COR-L47 (cell line): ENCODE data around the gene WDR82.

Experiments
- DNase-seq: peaks from one replicate; lab custom pipeline; 2025; lab: John Stamatoyannopoulos, UW

Gene WDR82

DNA sequence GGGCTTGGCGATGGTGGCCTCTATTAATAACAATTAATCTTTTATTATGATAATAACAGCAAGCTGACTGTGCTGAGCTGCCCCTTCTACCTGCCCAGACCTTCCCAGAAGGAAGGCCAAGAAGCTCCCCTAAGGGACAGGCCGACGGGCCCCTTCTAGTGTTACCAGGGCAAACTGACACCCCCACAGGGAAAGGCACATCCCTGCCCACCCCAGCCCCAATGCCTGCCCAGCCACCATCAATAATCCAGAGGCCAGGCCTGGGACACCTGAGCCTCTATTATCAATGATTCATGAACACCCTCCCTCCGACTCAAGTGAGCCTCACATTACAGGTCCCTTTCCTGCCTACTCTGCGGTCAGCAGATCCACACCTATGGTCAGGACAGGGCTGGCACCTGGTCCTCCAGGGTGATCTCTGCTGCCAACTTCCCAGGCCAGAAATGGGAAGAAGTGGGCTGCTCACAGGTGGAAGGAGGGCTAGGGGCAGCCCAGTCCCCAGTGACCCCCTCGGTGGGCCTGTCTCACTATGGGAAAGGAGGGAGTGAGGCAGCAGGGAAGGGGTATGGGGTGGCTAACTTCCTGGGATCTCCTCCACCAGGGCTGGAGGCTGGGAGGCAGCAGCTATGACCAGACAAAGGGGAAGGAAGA lies 41.3 kb downstream of the WDR82 start:
- no peak for DNase-seq

DNA sequence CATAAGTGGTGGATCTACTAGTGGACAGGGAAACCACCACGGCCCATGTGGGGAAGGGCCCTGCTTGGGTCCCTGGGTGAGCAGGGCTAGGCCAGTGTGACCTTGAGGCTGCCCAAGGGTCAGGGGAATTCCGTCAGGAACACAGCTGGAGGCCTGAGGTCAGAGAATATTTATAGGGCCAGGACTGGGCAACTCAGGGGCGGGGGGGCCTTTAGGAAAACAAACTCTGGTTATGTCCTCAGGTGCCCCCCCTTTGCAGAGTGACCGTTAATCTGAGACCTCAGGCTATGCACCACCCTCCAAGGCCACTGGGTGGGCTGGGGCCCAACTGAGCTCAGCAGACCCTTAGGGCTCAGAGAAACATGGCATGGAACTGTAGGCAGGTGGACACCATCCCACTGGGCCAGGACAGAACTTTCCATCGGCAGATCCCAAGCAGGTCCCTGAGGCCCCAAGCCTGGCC lies 42.0 kb downstream of the WDR82 start:
- no peak for DNase-seq

GRCh38 chr3:52234516-52235447 lies 43.7 kb downstream of the WDR82 start:
- DNase-seq, result no peak

DNA sequence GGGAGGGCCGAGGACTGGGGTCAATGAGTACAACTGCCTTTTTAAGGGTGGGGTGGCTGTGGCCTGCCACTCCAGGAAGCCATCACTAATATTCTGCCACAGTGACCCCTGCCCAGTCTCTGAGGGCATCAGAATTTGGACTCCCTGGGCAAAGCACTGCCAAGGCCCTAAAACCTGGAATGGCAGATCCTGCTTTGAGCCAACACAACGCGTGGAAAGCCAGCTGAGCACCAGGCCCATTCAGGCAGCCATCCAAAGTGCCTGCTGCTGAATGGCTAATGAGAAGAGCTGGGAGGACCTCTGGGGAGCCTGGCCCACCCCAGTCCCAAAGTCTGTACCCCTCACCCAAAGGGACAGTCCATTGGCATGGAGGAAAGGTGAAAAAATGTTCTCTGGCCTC lies 44.5 kb downstream of the WDR82 start:
- DNase-seq, result no peak

DNA sequence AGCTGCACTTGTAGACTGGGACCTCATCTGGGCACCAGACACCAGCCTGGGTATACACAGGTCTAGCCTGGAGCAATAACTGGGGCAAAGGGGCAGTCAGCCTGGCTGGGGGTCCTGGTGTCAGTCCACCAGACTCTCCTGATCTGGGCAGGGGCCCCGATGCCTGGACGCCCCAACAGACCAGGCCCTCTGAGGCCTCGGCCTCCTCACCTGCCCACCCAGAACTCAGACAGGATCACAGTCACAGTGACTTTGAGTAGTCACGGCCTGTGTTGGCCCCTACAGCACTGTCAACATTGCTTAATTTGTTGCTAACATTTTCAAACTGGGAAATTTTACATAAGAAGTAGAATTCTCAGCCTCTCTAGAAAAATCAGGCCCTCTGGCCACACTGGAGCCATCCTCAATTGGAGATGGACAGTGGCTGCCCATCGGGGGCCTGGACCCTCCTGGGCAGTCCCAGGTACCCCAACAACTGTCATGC lies 45.3 kb downstream of the WDR82 start:
- no peak for DNase-seq

GRCh38 chr3:52232279-52233107 lies 46.0 kb downstream of the WDR82 start:
- DNase-seq, result no peak

GRCh38 chr3:52231502-52232278 lies 46.8 kb downstream of the WDR82 start:
- no peak for DNase-seq

DNA sequence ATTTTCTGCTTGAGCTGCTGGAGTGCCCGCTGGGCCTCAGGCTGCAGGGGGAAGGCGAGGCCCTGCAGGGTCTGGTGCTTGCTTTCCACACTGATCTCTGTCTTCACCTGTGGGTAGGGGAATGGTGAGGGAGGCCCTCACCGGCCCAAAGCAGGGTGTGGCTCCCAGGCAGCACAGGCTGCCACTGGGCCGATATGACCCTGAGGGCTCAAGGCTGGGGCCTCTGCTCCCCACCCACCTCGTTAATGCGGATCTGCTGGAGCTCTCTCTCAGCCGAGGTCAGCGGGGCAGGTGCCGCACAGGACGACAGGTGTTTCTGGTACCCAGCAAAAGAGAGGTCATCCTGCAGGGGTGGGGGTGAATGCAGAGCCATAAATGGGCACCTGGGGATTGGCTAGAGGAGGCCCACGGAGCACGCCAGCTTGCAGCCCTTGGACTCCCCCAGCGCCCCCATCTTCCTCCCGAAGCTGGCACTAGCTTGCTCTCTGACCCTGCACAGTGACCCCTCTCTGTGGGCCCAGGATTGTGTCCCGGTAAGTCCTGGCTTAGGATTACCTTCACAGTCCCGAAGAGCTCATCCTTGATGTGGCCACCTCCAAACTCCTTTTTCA lies 47.5 kb downstream of the WDR82 start:
- DNase-seq, result no peak

DNA sequence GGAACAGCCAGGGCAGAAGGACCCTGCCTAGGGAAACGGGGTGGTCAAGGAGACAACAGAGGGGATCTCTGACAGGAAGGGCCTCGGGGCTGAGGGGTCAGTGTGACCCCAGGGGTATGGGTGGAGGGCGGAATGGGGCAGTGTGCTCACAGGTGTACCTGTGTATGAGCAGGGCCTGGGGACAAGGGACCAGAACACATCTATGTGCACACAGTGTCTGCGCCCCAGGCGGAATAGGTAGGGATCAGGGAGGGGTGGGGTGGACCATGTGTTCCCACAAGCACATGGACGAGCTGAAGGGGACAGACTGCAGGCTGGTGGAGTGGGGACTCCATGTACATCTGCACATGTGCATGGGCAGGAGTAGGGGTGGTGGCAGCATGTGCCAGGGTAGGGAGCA lies 48.0 kb downstream of the WDR82 start:
- no peak for DNase-seq

DNA sequence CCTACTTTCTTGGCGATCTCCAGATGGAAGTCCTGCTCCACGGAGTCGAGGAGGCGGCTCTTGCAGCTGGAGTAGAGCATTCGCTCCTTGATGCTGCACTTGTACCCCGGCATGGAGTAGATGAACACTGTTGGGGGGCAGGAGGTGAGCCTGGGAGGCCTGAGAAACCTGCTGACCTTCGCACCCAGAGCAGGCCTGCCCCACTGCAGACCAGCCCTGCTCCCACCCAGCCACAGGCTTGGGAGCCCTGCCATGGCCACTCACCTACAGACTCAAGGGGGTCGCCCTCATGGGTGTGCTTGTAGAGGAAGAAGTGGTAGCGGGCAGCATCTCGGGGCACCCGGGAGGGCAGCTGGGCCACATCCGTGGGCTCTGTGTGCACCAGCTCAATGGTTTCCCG lies 48.8 kb downstream of the WDR82 start:
- no peak for DNase-seq

- DNase-seq, result no peak
Observed at GRCh38 chr3:52228751-52229291, 49.6 kb downstream of the WDR82 start.

- DNase-seq, result no peak
Observed at GRCh38 chr3:52228266-52228665, 50.2 kb downstream of the WDR82 start.

DNA sequence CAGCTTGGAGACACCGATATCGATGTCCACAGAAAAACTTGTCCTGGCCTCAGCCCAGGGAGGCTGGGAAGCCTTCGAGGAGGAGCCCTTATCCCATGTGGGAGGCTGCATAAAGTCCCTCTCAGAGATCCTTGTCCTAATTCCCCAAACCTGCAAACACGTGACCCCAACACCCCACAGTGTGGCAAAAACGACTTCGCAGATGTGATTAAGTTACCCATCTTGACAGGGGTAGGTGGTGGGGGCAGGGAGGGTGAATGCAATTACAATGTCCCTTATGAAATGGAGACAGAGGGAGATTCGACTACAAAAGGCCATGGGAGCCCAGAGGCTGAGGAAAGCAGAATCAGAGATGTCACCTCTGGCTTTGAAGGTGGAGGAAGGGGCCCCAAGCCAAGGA lies 50.7 kb downstream of the WDR82 start:
- DNase-seq, result no peak

GRCh38 chr3:52227117-52227516 lies 51.3 kb downstream of the WDR82 start:
- no peak for DNase-seq

DNA sequence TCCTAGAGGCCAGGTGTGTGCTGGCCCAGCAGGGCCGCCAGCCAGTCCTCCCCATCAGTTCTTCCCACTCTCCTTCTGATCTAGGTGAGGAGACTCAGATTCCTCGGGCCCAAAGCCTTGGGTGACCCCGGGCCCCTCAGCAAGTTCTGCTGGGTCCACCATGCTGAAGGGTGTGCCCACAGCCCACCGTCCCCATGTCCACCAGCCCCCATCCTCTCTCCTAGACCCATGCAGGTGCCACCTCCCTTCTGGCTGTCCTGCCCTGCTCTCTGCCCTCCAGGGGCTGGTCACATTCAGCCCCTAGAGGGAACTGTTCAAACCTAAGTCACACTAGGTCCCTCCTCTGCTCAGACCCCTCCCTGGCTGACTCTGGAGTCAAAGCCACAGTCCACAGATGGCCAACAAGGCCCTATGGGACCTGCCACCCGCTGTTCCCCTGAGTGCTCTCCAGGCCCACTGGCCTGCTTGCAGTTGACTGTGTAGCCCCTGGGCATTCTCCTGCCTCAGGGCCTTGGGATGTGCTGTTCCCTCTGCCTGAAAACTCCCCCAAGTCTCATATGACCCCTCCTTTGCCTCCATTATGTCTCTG lies 52.1 kb downstream of the WDR82 start:
- no peak for DNase-seq

GRCh38 chr3:52225452-52226228 lies 52.8 kb downstream of the WDR82 start, which contains the start of gene TLR9:
Gene TLR9, minus strand, starts transcription at chr3:52225645. Its CDS starts 116 bp downstream, at chr3:52225529.
- DNase-seq, result no peak

DNA sequence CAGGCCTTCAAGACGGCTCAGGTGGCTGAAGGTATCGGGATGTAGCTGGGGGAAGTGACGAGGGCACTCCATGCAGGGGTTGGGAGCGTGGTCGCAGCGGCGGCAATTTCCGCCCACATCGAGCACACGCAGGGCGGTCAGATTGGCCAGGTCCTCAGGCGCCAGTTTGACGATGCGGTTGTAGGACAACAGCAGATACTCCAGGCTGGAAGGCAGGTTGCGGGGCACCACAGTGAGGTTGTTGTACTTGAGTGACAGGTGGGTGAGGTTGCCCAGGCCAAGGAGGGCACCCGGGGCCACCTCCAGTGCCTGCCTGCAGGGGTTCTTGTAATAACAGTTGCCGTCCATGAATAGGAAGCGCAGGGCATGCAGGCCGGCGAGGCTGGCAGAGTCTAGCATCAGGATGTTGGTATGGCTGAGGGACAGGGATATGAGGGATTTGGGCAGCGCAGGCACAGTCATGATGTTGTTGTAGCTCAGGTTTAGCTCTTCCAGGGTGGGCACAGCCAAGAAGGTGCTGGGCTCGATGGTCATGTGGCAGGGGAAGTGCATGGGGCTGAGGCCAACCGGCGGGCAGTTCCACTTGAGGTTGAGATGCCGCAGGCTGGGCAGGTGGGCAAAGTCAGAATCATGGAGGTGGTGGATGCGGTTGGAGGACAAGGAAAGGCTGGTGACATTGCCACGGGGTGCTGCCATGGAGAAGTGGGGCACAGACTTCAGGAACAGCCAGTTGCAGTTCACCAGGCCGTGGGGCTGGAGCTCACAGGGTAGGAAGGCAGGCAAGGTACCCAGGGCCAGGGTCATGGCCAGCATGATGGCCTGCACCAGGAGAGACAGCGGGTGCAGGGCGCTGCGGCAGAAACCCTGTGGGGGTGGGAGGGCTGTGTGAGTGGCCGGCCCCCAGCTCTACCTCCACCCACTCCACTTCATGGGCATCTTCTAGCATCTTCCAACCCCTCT lies 54.7 kb downstream of the WDR82 start:
- DNase-seq, result no peak
